ENCODE measurements around the gene TOP3B. TPM values are rescaled to one million over a fixed set of nuclear protein-coding genes. Genes with fewer than 3 reads are reported as not detected.

The TOP3B gene
- total RNA-seq, 1 experiment from 2014 or later: 23.9 TPM

- H3K36me3 ChIP-seq (ENCODE audit: low read depth): no peaks in the 10 kb centered on the region
- no TSS peak for BruUV-seq (replicated peaks)
- ChIA-PET CTCF (no interaction called here), POLR2A (ENCODE audit: unreplicated experiment) (no interaction called here)
- no peaks in the 10 kb centered on the region for H3F3A ChIP-seq (ENCODE audit: insufficient read depth, low read depth)
- H2AFZ ChIP-seq: no peak overlapping the region
- H3K9me3 ChIP-seq (ENCODE audit: insufficient read depth, low read depth): no peaks in the 10 kb centered on the region
- H3K9me2 ChIP-seq (ENCODE audit: insufficient read depth): no peaks in the 10 kb centered on the region
- no peaks in the 10 kb centered on the region for H3K27me3 ChIP-seq (ENCODE audit: insufficient read depth, low read depth)
- no peak for TF ChIP-seq EZH2 (IDR thresholded peaks at IDR 0.05; ENCODE audit: low read depth)
- no peak for TF ChIP-seq CTCF (conservative IDR thresholded peaks at IDR 0.05)
- H3K4me1 ChIP-seq (replicated peaks; ENCODE audit: insufficient read depth): no peaks in the 10 kb centered on the region
- no peaks in the 10 kb centered on the region for H3K79me2 ChIP-seq (ENCODE audit: low read depth)
- no peak overlapping the region for H3K27ac ChIP-seq
- H3K4me3 ChIP-seq: no peak overlapping the region
- no peak overlapping the region for H3K4me2 ChIP-seq
- DNase-seq: no peak
- no peaks in the 10 kb centered on the region for H4K20me1 ChIP-seq (ENCODE audit: insufficient read depth)
- intact Hi-C loops (cut with micrococcal nuclease; ENCODE audit: unreplicated experiment): no loop called here
Measured at GRCh38 chr22:21909871-21910270, 72.7 kb downstream of the TOP3B start.

- intact Hi-C loops (cut with micrococcal nuclease; ENCODE audit: unreplicated experiment): no loop called here
- no peaks in the 10 kb centered on the region for H3K9me2 ChIP-seq (ENCODE audit: insufficient read depth)
- H3F3A ChIP-seq (ENCODE audit: insufficient read depth, low read depth): no peaks in the 10 kb centered on the region
- ChIA-PET CTCF (no interaction called here), POLR2A (ENCODE audit: unreplicated experiment) (no interaction called here)
- no peaks in the 10 kb centered on the region for H4K20me1 ChIP-seq (ENCODE audit: insufficient read depth)
- H3K36me3 ChIP-seq (ENCODE audit: low read depth): no peaks in the 10 kb centered on the region
- H3K4me2 ChIP-seq: no peak overlapping the region
- no peak for DNase-seq
- no peak overlapping the region for H3K27ac ChIP-seq
- no TSS peak for BruUV-seq (replicated peaks)
- TF ChIP-seq EZH2 (IDR thresholded peaks at IDR 0.05; ENCODE audit: low read depth): no peak
- TF ChIP-seq CTCF (conservative IDR thresholded peaks at IDR 0.05): no peak
- no peaks in the 10 kb centered on the region for H3K27me3 ChIP-seq (ENCODE audit: insufficient read depth, low read depth)
- no peak overlapping the region for H2AFZ ChIP-seq
- no peaks in the 10 kb centered on the region for H3K4me1 ChIP-seq (replicated peaks; ENCODE audit: insufficient read depth)
- no peak overlapping the region for H3K4me3 ChIP-seq
- no peaks in the 10 kb centered on the region for H3K79me2 ChIP-seq (ENCODE audit: low read depth)
- H3K9me3 ChIP-seq (ENCODE audit: insufficient read depth, low read depth): no peaks in the 10 kb centered on the region
Measured at GRCh38 chr22:21907638-21908522, 74.7 kb downstream of the TOP3B start.

Other genes with a start within 250 kb of the TOP3B start
- gene YPEL1, start 247.0 kb downstream of the TOP3B start, total RNA-seq (2021): 5.2 and 8.3 TPM in 2 replicates
- 66.7 and 82.8 TPM in 2 replicates for gene MAPK1, start 115.1 kb downstream of the TOP3B start, total RNA-seq (2021)
- gene PPM1F, start 29.9 kb downstream of the TOP3B start, total RNA-seq (2021): 20.6 and 22.1 TPM in 2 replicates

Data from PC-9 (cell line).